Osteoblast (primary cell): Measurements from ENCODE around the gene EFCAB6. TPM values are rescaled to one million over a fixed set of nuclear protein-coding genes. Genes with fewer than 3 reads are reported as not detected.

ENCODE experiments used
- DNase-seq: peaks from one replicate; pipeline ENCODE4 v3.0.0; 2011; ENCODE audit warnings: low spot score, mixed read lengths; ENCODE audit not compliant: insufficient read length; ENCODE audit errors: missing footprints
- H2AFZ ChIP-seq: 2 replicates; pipeline ENCODE4 v1.6.0; 2011; ENCODE audit warnings: mild to moderate bottlenecking, low read length
- H3K27ac ChIP-seq: 2 replicates; pipeline ENCODE4 v1.5.1; 2011; ENCODE audit warnings: mild to moderate bottlenecking, low read depth, low read length, moderate library complexity
- H3K27me3 ChIP-seq: 2 replicates; pipeline ENCODE4 v1.6.0; 2012; ENCODE audit warnings: mild to moderate bottlenecking, control low read depth, inconsistent platforms, low read length, moderate library complexity; ENCODE audit not compliant: insufficient read depth
- H3K36me3 ChIP-seq: 2 replicates; pipeline ENCODE4 v1.5.1; 2011; ENCODE audit warnings: mild to moderate bottlenecking, low read length, control low read depth, moderate library complexity; ENCODE audit not compliant: insufficient read depth
- H3K4me1 ChIP-seq: 2 replicates; pipeline ENCODE4 v1.5.1; 2011; ENCODE audit warnings: mild to moderate bottlenecking, low read length, control low read depth, moderate library complexity; ENCODE audit not compliant: insufficient read depth
- H3K4me2 ChIP-seq: 2 replicates; pipeline ENCODE4 v1.6.0; 2011; ENCODE audit warnings: mild to moderate bottlenecking, low read length; ENCODE audit not compliant: insufficient read depth
- H3K4me3 ChIP-seq: fragments of 200-600 bp; sonication (generic); 3 replicates; pipeline ENCODE4 v1.5.1; 2012; ENCODE audit warnings: mild to moderate bottlenecking, low read length, inconsistent platforms; ENCODE audit not compliant: insufficient read depth
- H3K79me2 ChIP-seq: 2 replicates; pipeline ENCODE4 v1.6.0; 2012; ENCODE audit warnings: mild to moderate bottlenecking, low read length, control low read depth, inconsistent platforms; ENCODE audit not compliant: insufficient read depth
- H3K9me3 ChIP-seq: 2 replicates; pipeline ENCODE4 v1.5.1; 2011; ENCODE audit warnings: low read depth, low read length, control low read depth
- H4K20me1 ChIP-seq: 2 replicates; pipeline ENCODE4 v1.6.0; 2012; ENCODE audit warnings: mild to moderate bottlenecking, low read length, control low read depth; ENCODE audit not compliant: insufficient read depth
- total RNA-seq: library from RNA; depleted of rRNA; stranded (reverse); fragments of >200 nt; gene quantifications from 2 replicates; pipeline ENCODE4 v1.2.3, GENCODE V29; 2012
- TF ChIP-seq, protein P1 (sequence below): IDR thresholded peaks from 2 replicates; pipeline ENCODE4 v1.5.1; 2011; ENCODE audit warnings: mild to moderate bottlenecking, low read depth, low read length, moderate library complexity; ENCODE audit errors: extremely low read depth

EFCAB6 gene
- total RNA-seq, 1 donor = 1.8 TPM

DNA sequence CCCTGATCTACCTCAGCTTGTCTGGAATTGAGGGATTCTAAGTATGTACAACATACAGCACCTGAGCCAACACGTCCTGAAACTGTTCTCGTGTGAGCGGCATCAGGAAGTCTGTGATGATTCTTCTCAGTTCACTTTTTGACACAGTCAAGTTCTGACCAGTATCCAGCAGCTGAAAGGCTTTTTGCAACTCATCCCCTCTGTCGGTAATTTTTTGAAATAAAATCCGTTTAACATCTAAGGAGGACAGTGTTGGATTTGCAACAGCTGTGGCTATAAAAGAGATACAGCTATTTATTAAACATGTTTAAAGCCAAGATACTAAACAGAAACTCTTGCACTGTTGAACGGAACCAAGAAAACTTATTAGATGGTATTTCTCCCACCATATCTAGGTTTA lies 39.3 kb downstream of the EFCAB6 start:
- Histone ChIP-seq H3K4me2 (no peak overlapping the region), H3K36me3 (no peaks in the 10 kb centered on the region), H3K4me3 (no peak overlapping the region), H2AFZ (no peak overlapping the region), H3K27me3 (no peaks in the 10 kb centered on the region), H3K9me3 (no peaks in the 10 kb centered on the region), H4K20me1 (no peaks in the 10 kb centered on the region), H3K4me1 (no peaks in the 10 kb centered on the region), H3K79me2 (no peaks in the 10 kb centered on the region), H3K27ac (no peak overlapping the region)
- TF ChIP-seq, protein P1, sequence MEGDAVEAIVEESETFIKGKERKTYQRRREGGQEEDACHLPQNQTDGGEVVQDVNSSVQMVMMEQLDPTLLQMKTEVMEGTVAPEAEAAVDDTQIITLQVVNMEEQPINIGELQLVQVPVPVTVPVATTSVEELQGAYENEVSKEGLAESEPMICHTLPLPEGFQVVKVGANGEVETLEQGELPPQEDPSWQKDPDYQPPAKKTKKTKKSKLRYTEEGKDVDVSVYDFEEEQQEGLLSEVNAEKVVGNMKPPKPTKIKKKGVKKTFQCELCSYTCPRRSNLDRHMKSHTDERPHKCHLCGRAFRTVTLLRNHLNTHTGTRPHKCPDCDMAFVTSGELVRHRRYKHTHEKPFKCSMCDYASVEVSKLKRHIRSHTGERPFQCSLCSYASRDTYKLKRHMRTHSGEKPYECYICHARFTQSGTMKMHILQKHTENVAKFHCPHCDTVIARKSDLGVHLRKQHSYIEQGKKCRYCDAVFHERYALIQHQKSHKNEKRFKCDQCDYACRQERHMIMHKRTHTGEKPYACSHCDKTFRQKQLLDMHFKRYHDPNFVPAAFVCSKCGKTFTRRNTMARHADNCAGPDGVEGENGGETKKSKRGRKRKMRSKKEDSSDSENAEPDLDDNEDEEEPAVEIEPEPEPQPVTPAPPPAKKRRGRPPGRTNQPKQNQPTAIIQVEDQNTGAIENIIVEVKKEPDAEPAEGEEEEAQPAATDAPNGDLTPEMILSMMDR = no peak
- no peak for DNase-seq

GRCh38 chr22:43755452-43755851 lies 56.7 kb downstream of the EFCAB6 start:
- H3K4me1 ChIP-seq = no peaks in the 10 kb centered on the region
- H2AFZ ChIP-seq = no peak overlapping the region
- H3K4me3 ChIP-seq = no peak overlapping the region
- no peaks in the 10 kb centered on the region for H3K79me2 ChIP-seq
- no peaks in the 10 kb centered on the region for H3K36me3 ChIP-seq
- no peak for DNase-seq
- H3K27ac ChIP-seq = no peak overlapping the region
- H3K9me3 ChIP-seq = no peaks in the 10 kb centered on the region
- H3K4me2 ChIP-seq = no peak overlapping the region
- TF ChIP-seq, protein P1 = no peak
- peaks cover 4% of the 10 kb centered on the region for H3K27me3 ChIP-seq
- no peaks in the 10 kb centered on the region for H4K20me1 ChIP-seq

- no peak overlapping the region for H3K4me2 ChIP-seq
- TF ChIP-seq, protein P1 = no peak
- no peak overlapping the region for H3K27ac ChIP-seq
- no peaks in the 10 kb centered on the region for H3K36me3 ChIP-seq
- H3K9me3 ChIP-seq = no peaks in the 10 kb centered on the region
- peaks cover 4% of the 10 kb centered on the region for H3K27me3 ChIP-seq
- no peak overlapping the region for H2AFZ ChIP-seq
- H3K79me2 ChIP-seq = no peaks in the 10 kb centered on the region
- no peak overlapping the region for H3K4me3 ChIP-seq
- H4K20me1 ChIP-seq = no peaks in the 10 kb centered on the region
- H3K4me1 ChIP-seq = no peaks in the 10 kb centered on the region
- DNase-seq = no peak
Measured at GRCh38 chr22:43755011-43755410, 57.1 kb downstream of the EFCAB6 start.

GRCh38 chr22:43754176-43754575 lies 57.9 kb downstream of the EFCAB6 start:
- TF ChIP-seq, protein P1 = no peak
- H2AFZ ChIP-seq = no peak overlapping the region
- H3K27me3 ChIP-seq = peaks cover 1% of the 10 kb centered on the region

More at GRCh38 chr22:43754176-43754575, 57.9 kb downstream of the EFCAB6 start:
- no peak for DNase-seq
- Histone ChIP-seq H3K27ac (no peak overlapping the region), H3K4me3 (no peak overlapping the region), H3K4me2 (no peak overlapping the region), H3K36me3 (no peaks in the 10 kb centered on the region), H4K20me1 (no peaks in the 10 kb centered on the region), H3K79me2 (no peaks in the 10 kb centered on the region), H3K4me1 (no peaks in the 10 kb centered on the region), H3K9me3 (no peaks in the 10 kb centered on the region)
